Trophoblast cell (in vitro differentiated cells and primary cell): Measurements from ENCODE around the gene ABHD16A.

Source experiments
- DNase-seq, 2 donors: peaks; one replicate each; pipeline ENCODE4 v3.0.0-alpha.2; 2016
- H2AFZ ChIP-seq: 2 replicates; pipeline ENCODE4 v1.6.1; 2013; ENCODE audit warnings: low read length, moderate library complexity, mild to moderate bottlenecking; ENCODE audit not compliant: insufficient read depth, poor library complexity
- H2AK5ac ChIP-seq: 2 replicates; pipeline ENCODE4 v1.6.1; 2013; ENCODE audit warnings: mild to moderate bottlenecking, low read length
- H2BK120ac ChIP-seq: 2 replicates; pipeline ENCODE4 v1.6.1; 2013; ENCODE audit warnings: low read length, mild to moderate bottlenecking, moderate library complexity; ENCODE audit not compliant: insufficient read depth, poor library complexity
- H2BK12ac ChIP-seq: 2 replicates; pipeline ENCODE4 v1.6.1; 2013; ENCODE audit warnings: mild to moderate bottlenecking, low read length, moderate library complexity
- H2BK5ac ChIP-seq: 2 replicates; pipeline ENCODE4 v1.6.1; 2013; ENCODE audit warnings: low read length, low read depth, moderate library complexity, mild to moderate bottlenecking; ENCODE audit not compliant: poor library complexity
- H3K14ac ChIP-seq: 2 replicates; pipeline ENCODE4 v1.6.1; 2013; ENCODE audit warnings: mild to moderate bottlenecking, low read length
- H3K18ac ChIP-seq: 2 replicates; pipeline ENCODE4 v1.6.1; 2013; ENCODE audit warnings: mild to moderate bottlenecking, low read length
- H3K23ac ChIP-seq: 2 replicates; pipeline ENCODE4 v1.6.1; 2013; ENCODE audit warnings: low read length
- H3K27ac ChIP-seq: 2 replicates; pipeline ENCODE4 v1.5.1; 2013; ENCODE audit warnings: low read depth, mild to moderate bottlenecking, inconsistent platforms, low read length, moderate library complexity
- H3K27me3 ChIP-seq: 2 replicates; pipeline ENCODE4 v1.6.1; 2013; ENCODE audit warnings: inconsistent platforms, mild to moderate bottlenecking, low read length, moderate library complexity; ENCODE audit not compliant: insufficient read depth
- H3K36me3 ChIP-seq, 2 experiments: 1 replicate in 1 of 2; 2 replicates in 1 of 2; pipeline ENCODE4 v1.6.1; 2013; ENCODE audit warnings: low read length in 2 of 2, mild to moderate bottlenecking in 2 of 2, moderate library complexity in 1 of 2; ENCODE audit not compliant: insufficient read depth in 2 of 2, control insufficient read depth in 1 of 2
- H3K4ac ChIP-seq: 2 replicates; pipeline ENCODE4 v1.6.1; 2013; ENCODE audit warnings: low read depth, mild to moderate bottlenecking, low read length, moderate library complexity
- H3K4me1 ChIP-seq, 2 experiments: 1 replicate in 1 of 2; 2 replicates in 1 of 2; pipeline ENCODE4 v1.6.1; 2013; ENCODE audit warnings: low read length in 2 of 2, mild to moderate bottlenecking in 2 of 2, moderate library complexity in 1 of 2; ENCODE audit not compliant: insufficient read depth in 2 of 2, control insufficient read depth in 1 of 2
- H3K4me2 ChIP-seq: 2 replicates; pipeline ENCODE4 v1.6.1; 2013; ENCODE audit warnings: inconsistent platforms, mild to moderate bottlenecking, low read length, moderate library complexity
- H3K4me3 ChIP-seq: 2 replicates; pipeline ENCODE4 v1.5.1; 2013; ENCODE audit warnings: mild to moderate bottlenecking, low read depth, low read length, inconsistent platforms
- H3K79me1 ChIP-seq: one replicate; pipeline ENCODE4 v1.6.1; 2013; ENCODE audit warnings: low read length
- H3K79me2 ChIP-seq: 2 replicates; pipeline ENCODE4 v1.6.1; 2013; ENCODE audit warnings: low read length, mild to moderate bottlenecking; ENCODE audit not compliant: control insufficient read depth, insufficient read depth, poor library complexity
- H3K9ac ChIP-seq: 2 replicates; pipeline ENCODE4 v1.6.1; 2013; ENCODE audit warnings: mild to moderate bottlenecking, low read length
- H3K9me3 ChIP-seq: 2 replicates; pipeline ENCODE4 v1.6.1; 2013; ENCODE audit warnings: low read depth, mild to moderate bottlenecking, control low read depth, inconsistent platforms, low read length; ENCODE audit not compliant: insufficient read depth
- H4K12ac ChIP-seq: 2 replicates; pipeline ENCODE4 v1.6.1; 2013; ENCODE audit warnings: low read depth, mild to moderate bottlenecking, low read length, moderate library complexity
- H4K8ac ChIP-seq: 2 replicates; pipeline ENCODE4 v1.6.1; 2013; ENCODE audit warnings: low read depth, mild to moderate bottlenecking, low read length, moderate library complexity
- H4K91ac ChIP-seq: one replicate; pipeline ENCODE4 v1.6.1; 2013; ENCODE audit warnings: low read depth, mild to moderate bottlenecking, low read length, moderate library complexity
- WGBS: extraction: QIAGEN DNeasy Blood & Tissue Kit; methylation state at CpG from one replicate; pipeline ENCODE4 v1.1.7; 2013; ENCODE audit warnings: missing lambda C conversion rate; ENCODE audit not compliant: insufficient read length, insufficient coverage; ENCODE audit errors: extremely low coverage; 5-methylcytosine and 5-hydroxymethylcytosine counted together

ABHD16A gene

GRCh38 chr6:31744422-31744821, 41.3 kb upstream of the ABHD16A start:
- H4K91ac ChIP-seq: peak overlapping the region; percentile 31
- H2BK12ac ChIP-seq: peak overlapping the region; percentile 45
- no peak overlapping the region for H3K18ac ChIP-seq
- no peak overlapping the region for H3K27ac ChIP-seq
- H2BK5ac ChIP-seq: no peak overlapping the region
- no peak for DNase-seq
- no peak overlapping the region for H3K9ac ChIP-seq
- no peak overlapping the region for H3K4me2 ChIP-seq
- no peak overlapping the region for H3K14ac ChIP-seq
- H4K12ac ChIP-seq: no peak overlapping the region
- no peak overlapping the region for H3K4ac ChIP-seq
- peaks cover 0 to 5% of the 10 kb centered on the region in 2 experiments for H3K36me3 ChIP-seq
- no peak overlapping the region for H3K23ac ChIP-seq
- no CpG with 5 or more reads among the region's 1 CpG for WGBS
- H4K8ac ChIP-seq: no peak overlapping the region
- peaks cover 12 to 15% of the 10 kb centered on the region in 2 experiments for H3K4me1 ChIP-seq
- no peaks in the 10 kb centered on the region for H3K27me3 ChIP-seq
- no peaks in the 10 kb centered on the region for H3K9me3 ChIP-seq
- no peak overlapping the region for H2AFZ ChIP-seq
- no peak overlapping the region for H2BK120ac ChIP-seq
- H3K79me2 ChIP-seq: peaks cover 4% of the 10 kb centered on the region
- no peak overlapping the region for H3K4me3 ChIP-seq
- H3K79me1 ChIP-seq: peaks cover 5% of the 10 kb centered on the region
- H2AK5ac ChIP-seq: no peak overlapping the region

- Histone ChIP-seq H2AFZ (no peak overlapping the region), H3K79me2 (peaks cover 4% of the 10 kb centered on the region), H3K14ac (no peak overlapping the region), H2BK120ac (no peak overlapping the region), H3K4ac (no peak overlapping the region), H4K12ac (no peak overlapping the region), H3K36me3 (peaks cover 0 to 3% of the 10 kb centered on the region in 2 experiments), H3K4me1 (peaks cover 23 to 26% of the 10 kb centered on the region in 2 experiments), H4K8ac (no peak overlapping the region), H2AK5ac (no peak overlapping the region), H3K9me3 (no peaks in the 10 kb centered on the region), H3K9ac (no peak overlapping the region), H3K18ac (no peak overlapping the region), H3K27ac (no peak overlapping the region), H3K79me1 (peaks cover 13% of the 10 kb centered on the region), H4K91ac (no peak overlapping the region), H2BK12ac (no peak overlapping the region), H2BK5ac (no peak overlapping the region), H3K23ac (no peak overlapping the region), H3K4me3 (no peak overlapping the region), H3K4me2 (no peak overlapping the region), H3K27me3 (no peaks in the 10 kb centered on the region)
- DNase-seq: no peak
- no CpG with 5 or more reads among the region's 3 CpGs for WGBS
Measured at GRCh38 chr6:31742894-31743293, 39.8 kb upstream of the ABHD16A start.

- H2BK12ac ChIP-seq: no peak overlapping the region
- H3K14ac ChIP-seq: no peak overlapping the region
- H4K12ac ChIP-seq: no peak overlapping the region
- no peak overlapping the region for H3K4me3 ChIP-seq
- DNase-seq: no peak
- no CpG with 5 or more reads among the region's 2 CpGs for WGBS
- H4K91ac ChIP-seq: no peak overlapping the region
- no peak overlapping the region for H2BK5ac ChIP-seq
- H3K4ac ChIP-seq: no peak overlapping the region
- no peak overlapping the region for H4K8ac ChIP-seq
- no peak overlapping the region for H3K9ac ChIP-seq
- no peaks in the 10 kb centered on the region for H3K9me3 ChIP-seq
- H2AK5ac ChIP-seq: no peak overlapping the region
- H3K18ac ChIP-seq: no peak overlapping the region
- no peak overlapping the region for H2AFZ ChIP-seq
- H3K27ac ChIP-seq: no peak overlapping the region
- H3K36me3 ChIP-seq: peaks cover 0 to 3% of the 10 kb centered on the region in 2 experiments
- peaks cover 17% of the 10 kb centered on the region for H3K79me1 ChIP-seq
- no peak overlapping the region for H3K4me2 ChIP-seq
- H3K79me2 ChIP-seq: peaks cover 4% of the 10 kb centered on the region
- H3K27me3 ChIP-seq: no peaks in the 10 kb centered on the region
- peaks cover 19 to 24% of the 10 kb centered on the region in 2 experiments for H3K4me1 ChIP-seq
- H2BK120ac ChIP-seq: no peak overlapping the region
- no peak overlapping the region for H3K23ac ChIP-seq
Measured at GRCh38 chr6:31741815-31742214, 38.7 kb upstream of the ABHD16A start.

GRCh38 chr6:31740397-31741223, 37.5 kb upstream of the ABHD16A start:
- H4K91ac ChIP-seq: peak overlapping the region; percentile 92
- no peak for DNase-seq
- peak overlapping the region; percentile 79 for H3K18ac ChIP-seq
- H3K14ac ChIP-seq: peak overlapping the region; percentile 95
- peak overlapping the region; percentile 87 for H2AFZ ChIP-seq
- H3K4me3 ChIP-seq: peak overlapping the region; percentile 76
- peak overlapping the region; percentile 98 for H4K8ac ChIP-seq
- H3K36me3 ChIP-seq: peaks cover 0 to 3% of the 10 kb centered on the region in 2 experiments
- H3K4ac ChIP-seq: peak overlapping the region; percentile 60
- peak overlapping the region; percentile 62 for H3K4me2 ChIP-seq
- H3K23ac ChIP-seq: no peak overlapping the region
- WGBS: no CpG with 5 or more reads among the region's 29 CpGs
- peak overlapping the region; percentile 89 for H2AK5ac ChIP-seq
- peaks cover 26% of the 10 kb centered on the region for H3K79me1 ChIP-seq
- peaks cover 22 to 27% of the 10 kb centered on the region in 2 experiments for H3K4me1 ChIP-seq
- H2BK12ac ChIP-seq: peak overlapping the region; percentile 75
- peaks cover 12% of the 10 kb centered on the region for H3K79me2 ChIP-seq
- H4K12ac ChIP-seq: peak overlapping the region; percentile 96
- H3K9me3 ChIP-seq: no peaks in the 10 kb centered on the region
- H3K9ac ChIP-seq: peak overlapping the region; percentile 3
- H3K27me3 ChIP-seq: no peaks in the 10 kb centered on the region
- H2BK5ac ChIP-seq: peak overlapping the region; percentile 48
- H2BK120ac ChIP-seq: peak overlapping the region; percentile 77
- H3K27ac ChIP-seq: peak overlapping the region; percentile 29
